Femur (tissue), 1 donor: ENCODE results near the gene PAX7.
"Not testable (repeated sequence)": the region's sequence is repeated elsewhere in the genome, so short reads cannot be mapped to it uniquely, and the experiment has no call there.

ENCODE experiments used
- DNase-seq: peaks from one replicate; pipeline ENCODE4 v3.0.0-alpha.2; 2017

PAX7 gene

GRCh38 chr1:18630511-18631495 is at the start of gene PAX7:
Gene PAX7 (plus strand): TSS chr1:18630846. CDS start chr1:18631604, 758 bp downstream.
- DNase-seq: peak; percentile 43

GRCh38 chr1:18581420-18581880 is 49.2 kb upstream of the PAX7 start:
- peak; percentile 27 for DNase-seq

GRCh38 chr1:18582890-18583289 is 47.8 kb upstream of the PAX7 start:
- DNase-seq: no peak

- peak; percentile 58 for DNase-seq
These were observed 47.2 kb upstream of the PAX7 start for GRCh38 chr1:18583326-18583941.

- DNase-seq: not testable (repeated sequence)
These were observed 44.6 kb upstream of the PAX7 start for GRCh38 chr1:18586016-18586415.

- DNase-seq: no peak
These were observed 42.6 kb upstream of the PAX7 start for GRCh38 chr1:18588093-18588492.

GRCh38 chr1:18592368-18592767 is 38.3 kb upstream of the PAX7 start:
- no peak for DNase-seq

- peak; percentile 71 for DNase-seq
These were observed 33.2 kb upstream of the PAX7 start for GRCh38 chr1:18597160-18598042.

GRCh38 chr1:18599086-18599485 is 31.6 kb upstream of the PAX7 start:
- peak; percentile 86 for DNase-seq

- DNase-seq: no peak
These were observed 30.9 kb upstream of the PAX7 start for GRCh38 chr1:18599704-18600103.

- no peak for DNase-seq
These were observed 28.0 kb upstream of the PAX7 start for GRCh38 chr1:18602533-18603211.

- no peak for DNase-seq
These were observed 27.3 kb upstream of the PAX7 start for GRCh38 chr1:18603212-18603852.

GRCh38 chr1:18606443-18607288 is 24.0 kb upstream of the PAX7 start:
- no peak for DNase-seq

- no peak for DNase-seq
These were observed 23.3 kb upstream of the PAX7 start for GRCh38 chr1:18607289-18607760.

- DNase-seq: no peak
These were observed 22.1 kb upstream of the PAX7 start for GRCh38 chr1:18608534-18608933.

GRCh38 chr1:18611311-18611710 is 19.3 kb upstream of the PAX7 start:
- DNase-seq: no peak

- no peak for DNase-seq
These were observed 18.6 kb upstream of the PAX7 start for GRCh38 chr1:18612073-18612472.

GRCh38 chr1:18614069-18614735 is 16.4 kb upstream of the PAX7 start:
- peak; percentile 35 for DNase-seq

- DNase-seq: no peak
These were observed 11.8 kb upstream of the PAX7 start for GRCh38 chr1:18618546-18619466.
